ENCODE results near the gene TES.

- TF ChIP-seq, protein P1, sequence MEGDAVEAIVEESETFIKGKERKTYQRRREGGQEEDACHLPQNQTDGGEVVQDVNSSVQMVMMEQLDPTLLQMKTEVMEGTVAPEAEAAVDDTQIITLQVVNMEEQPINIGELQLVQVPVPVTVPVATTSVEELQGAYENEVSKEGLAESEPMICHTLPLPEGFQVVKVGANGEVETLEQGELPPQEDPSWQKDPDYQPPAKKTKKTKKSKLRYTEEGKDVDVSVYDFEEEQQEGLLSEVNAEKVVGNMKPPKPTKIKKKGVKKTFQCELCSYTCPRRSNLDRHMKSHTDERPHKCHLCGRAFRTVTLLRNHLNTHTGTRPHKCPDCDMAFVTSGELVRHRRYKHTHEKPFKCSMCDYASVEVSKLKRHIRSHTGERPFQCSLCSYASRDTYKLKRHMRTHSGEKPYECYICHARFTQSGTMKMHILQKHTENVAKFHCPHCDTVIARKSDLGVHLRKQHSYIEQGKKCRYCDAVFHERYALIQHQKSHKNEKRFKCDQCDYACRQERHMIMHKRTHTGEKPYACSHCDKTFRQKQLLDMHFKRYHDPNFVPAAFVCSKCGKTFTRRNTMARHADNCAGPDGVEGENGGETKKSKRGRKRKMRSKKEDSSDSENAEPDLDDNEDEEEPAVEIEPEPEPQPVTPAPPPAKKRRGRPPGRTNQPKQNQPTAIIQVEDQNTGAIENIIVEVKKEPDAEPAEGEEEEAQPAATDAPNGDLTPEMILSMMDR (IDR thresholded peaks at IDR 0.05): no peak
- no peak for TF ChIP-seq POLR2A (IDR thresholded peaks at IDR 0.05)
These were observed 59.1 kb downstream of the TES start for GRCh38 chr7:116269466-116269865.

All from heart left ventricle (tissue), 13 donors.